ACC112 (cell line): ENCODE data around the gene PSMD13.
A peak's percentile ranks its signal among the peaks of the same experiment; 100 is the strongest.
"Not testable (repeated sequence)": the region's sequence is repeated elsewhere in the genome, so short reads cannot be mapped to it uniquely, and the experiment has no call there.

ENCODE experiments used
- H2AFZ ChIP-seq: fragments of 200-600 bp; sonication (generic); one replicate; pipeline ENCODE4 v1.6.0; 2017; ENCODE audit warnings: antibody characterized with exemption, low read length; ENCODE audit not compliant: unreplicated experiment
- H3K27ac ChIP-seq: fragments of 200-600 bp; sonication (generic); 2 replicates; pipeline ENCODE4 v1.5.1; 2014; ENCODE audit warnings: low read depth, mild to moderate bottlenecking, antibody characterized with exemption, low read length, moderate library complexity
- H3K27me3 ChIP-seq: fragments of 200-600 bp; sonication (generic); 2 replicates; pipeline ENCODE4 v1.6.1; 2014; ENCODE audit warnings: mild to moderate bottlenecking, antibody characterized with exemption, low read length, moderate library complexity, mixed read lengths; ENCODE audit not compliant: insufficient read depth
- H3K36me3 ChIP-seq: fragments of 200-600 bp; sonication (generic); 2 replicates; pipeline ENCODE4 v1.6.1; 2016; ENCODE audit warnings: mild to moderate bottlenecking, antibody characterized with exemption, low read length, moderate library complexity, mixed read lengths; ENCODE audit not compliant: insufficient read depth
- H3K4me1 ChIP-seq: fragments of 200-600 bp; sonication (generic); one replicate; pipeline ENCODE4 v1.6.1; 2016; ENCODE audit warnings: low read length, mixed read lengths; ENCODE audit not compliant: insufficient read depth, unreplicated experiment, control insufficient read depth
- H3K4me3 ChIP-seq: fragments of 200-600 bp; sonication (generic); 2 replicates; pipeline ENCODE4 v1.5.1; 2014; ENCODE audit warnings: mild to moderate bottlenecking, low read depth, low read length
- H3K79me2 ChIP-seq: fragments of 200-600 bp; sonication (generic); one replicate; pipeline ENCODE4 v1.6.0; 2016; ENCODE audit warnings: low read length; ENCODE audit not compliant: control insufficient read depth, unreplicated experiment, insufficient read depth

The PSMD13 gene

GRCh38 chr11:232783-233565 is 3.8 kb upstream of the PSMD13 start:
- H3K4me3 ChIP-seq = no peak overlapping the region
- H3K79me2 ChIP-seq = peaks cover 30% of the 10 kb centered on the region
- H2AFZ ChIP-seq = no peak overlapping the region
- no peak overlapping the region for H3K27ac ChIP-seq
- H3K4me1 ChIP-seq = peaks cover 4% of the 10 kb centered on the region
- peaks cover 7% of the 10 kb centered on the region; the same call in 1 of the 2 replicates for H3K36me3 ChIP-seq
- H3K27me3 ChIP-seq = no peaks in the 10 kb centered on the region

GRCh38 chr11:235180-235579 is 1.6 kb upstream of the PSMD13 start:
- peaks cover 47% of the 10 kb centered on the region for H3K79me2 ChIP-seq
- peak overlapping the region; percentile 96 for H2AFZ ChIP-seq
- peak overlapping the region; percentile 49; the same call in 1 of the 2 replicates for H3K27ac ChIP-seq
- 0 out of 2 replicates have a peak, but pooled peaks cover 5% of the 10 kb centered on the region for H3K36me3 ChIP-seq
- peaks cover 13% of the 10 kb centered on the region for H3K4me1 ChIP-seq
- H3K27me3 ChIP-seq = no peaks in the 10 kb centered on the region
- H3K4me3 ChIP-seq = peak overlapping the region; percentile 92

- H3K36me3 ChIP-seq = 0 out of 2 replicates have a peak, but pooled peaks cover 5% of the 10 kb centered on the region
- H3K27ac ChIP-seq = peak overlapping the region; percentile 49
- peaks cover 13% of the 10 kb centered on the region for H3K4me1 ChIP-seq
- peak overlapping the region; percentile 96 for H2AFZ ChIP-seq
- H3K4me3 ChIP-seq = peak overlapping the region; percentile 92
- H3K79me2 ChIP-seq = peaks cover 50% of the 10 kb centered on the region
- no peaks in the 10 kb centered on the region for H3K27me3 ChIP-seq
Measured at GRCh38 chr11:235609-235996, 1.2 kb upstream of the PSMD13 start.

GRCh38 chr11:235997-236773 is 591 bp upstream of the PSMD13 start, which contains the start of gene SIRT3:
Gene SIRT3 (minus strand): TSS chr11:236342. CDS start chr11:236328, 14 bp downstream.
- Histone ChIP-seq H3K4me1 (peaks cover 13% of the 10 kb centered on the region), H2AFZ (peak within 1 kb of the TSS; percentile 96), H3K27me3 (no peaks in the 10 kb centered on the region), H3K79me2 (peaks cover 52% of the 10 kb centered on the region), H3K4me3 (peak within 1 kb of the TSS; percentile 92), H3K36me3 (0 out of 2 replicates have a peak, but pooled peaks cover 5% of the 10 kb centered on the region), H3K27ac (peak within 1 kb of the TSS; percentile 92)

- H3K79me2 ChIP-seq = peaks cover 56% of the 10 kb centered on the region
- H3K4me3 ChIP-seq = peak overlapping the region; percentile 92
- H3K27me3 ChIP-seq, H2AFZ ChIP-seq, H3K27ac ChIP-seq, H3K36me3 ChIP-seq: not testable (repeated sequence)
- H3K4me1 ChIP-seq = peaks cover 13% of the 10 kb centered on the region
Measured at GRCh38 chr11:238346-238745, 1.6 kb downstream of the PSMD13 start.

- H3K27me3 ChIP-seq = no peaks in the 10 kb centered on the region
- H3K4me3 ChIP-seq = no peak overlapping the region
- H3K4me1 ChIP-seq = peaks cover 13% of the 10 kb centered on the region
- no peak overlapping the region for H2AFZ ChIP-seq
- H3K36me3 ChIP-seq = peaks cover 7% of the 10 kb centered on the region; the same call in 1 of the 2 replicates
- H3K79me2 ChIP-seq = peaks cover 48% of the 10 kb centered on the region
- H3K27ac ChIP-seq = no peak overlapping the region
Measured at GRCh38 chr11:240315-240714, 3.5 kb downstream of the PSMD13 start.

GRCh38 chr11:241634-242033 is 4.9 kb downstream of the PSMD13 start:
- no peaks in the 10 kb centered on the region for H3K27me3 ChIP-seq
- peaks cover 7% of the 10 kb centered on the region; the same call in 1 of the 2 replicates for H3K36me3 ChIP-seq
- H3K27ac ChIP-seq = no peak overlapping the region
- no peak overlapping the region for H3K4me3 ChIP-seq
- H3K4me1 ChIP-seq = peaks cover 13% of the 10 kb centered on the region
- H3K79me2 ChIP-seq = peaks cover 47% of the 10 kb centered on the region
- no peak overlapping the region for H2AFZ ChIP-seq

GRCh38 chr11:244376-244775 is 7.6 kb downstream of the PSMD13 start:
- Histone ChIP-seq H3K36me3 (peaks cover 15% of the 10 kb centered on the region), H3K27ac (no peak overlapping the region)

GRCh38 chr11:249062-249461 is 12.3 kb downstream of the PSMD13 start:
- H3K4me1 ChIP-seq = no peaks in the 10 kb centered on the region
- H3K36me3 ChIP-seq = peaks cover 26% of the 10 kb centered on the region
- no peak overlapping the region for H3K4me3 ChIP-seq
- no peaks in the 10 kb centered on the region for H3K27me3 ChIP-seq
- H3K27ac ChIP-seq = no peak overlapping the region
- no peaks in the 10 kb centered on the region for H3K79me2 ChIP-seq
- H2AFZ ChIP-seq = no peak overlapping the region

More at GRCh38 chr11:244376-244775, 7.6 kb downstream of the PSMD13 start:
- H3K4me3 ChIP-seq = no peak overlapping the region
- peaks cover 21% of the 10 kb centered on the region for H3K79me2 ChIP-seq
- H3K27me3 ChIP-seq = no peaks in the 10 kb centered on the region
- no peak overlapping the region for H2AFZ ChIP-seq
- H3K4me1 ChIP-seq = no peaks in the 10 kb centered on the region

- no peak overlapping the region for H3K27ac ChIP-seq
- no peaks in the 10 kb centered on the region for H3K4me1 ChIP-seq
- no peaks in the 10 kb centered on the region for H3K79me2 ChIP-seq
- H3K36me3 ChIP-seq = peaks cover 26% of the 10 kb centered on the region
- H2AFZ ChIP-seq = no peak overlapping the region
- H3K4me3 ChIP-seq = no peak overlapping the region
- H3K27me3 ChIP-seq = no peaks in the 10 kb centered on the region
Measured at GRCh38 chr11:250274-250673, 13.5 kb downstream of the PSMD13 start.
